Thyroid gland (tissue), 4 donors: ENCODE results near the gene MAP2K2.

Experiments used
- POLR2A ChIP-seq, 2 donors: fragments of 450-650 bp; IDR thresholded peaks; one replicate each; pipeline ENCODE4 v1.6.1; 2017; ENCODE audit warnings: antibody characterized with exemption in 2 of 2, mild to moderate bottlenecking in 2 of 2, moderate library complexity in 1 of 2
- TF ChIP-seq, protein P1 (sequence below), 6 experiments: fragments of 200-600 bp in 3 of 6; fragments of 450-650 bp in 3 of 6; sonication (generic) in 3 of 6; IDR thresholded peaks; one replicate each; pipeline ENCODE4 v1.5.1; 2016 to 2019; ENCODE audit warnings: antibody characterized with exemption in 6 of 6, mild to moderate bottlenecking in 2 of 6, inconsistent platforms in 1 of 6, moderate library complexity in 1 of 6

DNA sequence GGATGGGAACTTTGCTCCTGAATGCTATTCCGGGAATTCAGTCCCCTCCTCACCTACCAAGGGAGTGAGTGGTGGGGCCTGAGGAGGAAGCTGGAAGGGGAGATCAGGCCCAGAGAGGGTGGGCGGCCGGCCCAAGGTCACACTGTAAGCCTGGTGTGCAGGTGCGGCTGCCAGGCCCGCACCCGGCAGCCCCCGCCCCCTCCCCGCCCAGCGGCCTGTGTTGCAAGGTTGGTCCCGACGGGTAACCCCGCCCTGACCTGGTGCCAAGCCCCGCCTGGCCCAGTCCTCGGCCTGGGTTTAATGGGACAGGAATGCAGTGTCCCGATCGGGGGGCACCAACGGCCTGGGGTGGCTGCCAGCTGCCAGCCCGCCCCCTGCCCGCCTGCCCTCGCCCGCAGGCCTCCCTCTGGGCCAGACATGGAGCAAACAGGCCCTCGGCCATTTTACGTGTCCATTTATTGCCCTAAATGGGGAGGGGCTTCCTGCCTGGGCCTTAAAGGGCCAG lies 62.7 kb downstream of the MAP2K2 start:
- peak in 1 of 2 donors; percentile 20 for TF ChIP-seq POLR2A (IDR thresholded peaks at IDR 0.05)
- TF ChIP-seq, protein P1, sequence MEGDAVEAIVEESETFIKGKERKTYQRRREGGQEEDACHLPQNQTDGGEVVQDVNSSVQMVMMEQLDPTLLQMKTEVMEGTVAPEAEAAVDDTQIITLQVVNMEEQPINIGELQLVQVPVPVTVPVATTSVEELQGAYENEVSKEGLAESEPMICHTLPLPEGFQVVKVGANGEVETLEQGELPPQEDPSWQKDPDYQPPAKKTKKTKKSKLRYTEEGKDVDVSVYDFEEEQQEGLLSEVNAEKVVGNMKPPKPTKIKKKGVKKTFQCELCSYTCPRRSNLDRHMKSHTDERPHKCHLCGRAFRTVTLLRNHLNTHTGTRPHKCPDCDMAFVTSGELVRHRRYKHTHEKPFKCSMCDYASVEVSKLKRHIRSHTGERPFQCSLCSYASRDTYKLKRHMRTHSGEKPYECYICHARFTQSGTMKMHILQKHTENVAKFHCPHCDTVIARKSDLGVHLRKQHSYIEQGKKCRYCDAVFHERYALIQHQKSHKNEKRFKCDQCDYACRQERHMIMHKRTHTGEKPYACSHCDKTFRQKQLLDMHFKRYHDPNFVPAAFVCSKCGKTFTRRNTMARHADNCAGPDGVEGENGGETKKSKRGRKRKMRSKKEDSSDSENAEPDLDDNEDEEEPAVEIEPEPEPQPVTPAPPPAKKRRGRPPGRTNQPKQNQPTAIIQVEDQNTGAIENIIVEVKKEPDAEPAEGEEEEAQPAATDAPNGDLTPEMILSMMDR (IDR thresholded peaks at IDR 0.05), result no peak
